Measurements from ENCODE around the gene HEYL.

HEYL gene

DNA sequence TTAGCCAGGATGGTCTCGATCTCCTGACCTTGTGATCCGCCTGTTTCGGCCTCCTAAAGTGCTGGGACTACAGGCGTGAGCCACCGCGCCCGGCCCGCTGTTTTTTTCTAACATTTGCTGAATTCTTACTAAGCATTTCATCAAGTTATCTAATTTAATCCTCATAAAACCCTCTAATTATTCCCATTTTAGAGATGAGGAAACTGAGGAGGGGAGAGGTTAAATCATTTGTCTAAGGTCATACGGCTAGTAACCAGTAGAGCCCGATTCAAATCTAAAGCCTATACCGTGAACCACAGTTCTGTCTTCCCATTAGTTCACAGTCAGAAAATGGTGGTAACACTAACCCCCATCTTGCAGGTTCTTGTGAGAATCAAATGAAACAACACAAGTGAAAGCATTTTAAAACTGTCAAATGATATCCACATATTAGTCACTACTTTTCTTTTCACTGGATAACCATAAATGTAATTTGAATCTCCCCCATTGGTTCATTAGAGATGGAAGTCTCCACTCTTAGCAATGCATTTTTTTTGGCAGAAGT is 10.6 kb downstream of the HEYL start:
- H3K4me1 ChIP-seq (ENCODE audit: low read depth, poor library complexity, severe bottlenecking): no peaks in the 10 kb centered on the region
- no peak overlapping the region for H3K4me3 ChIP-seq (IDR thresholded peaks at IDR 0.05; ENCODE audit: insufficient read depth, low read depth, low read length)
- no peaks in the 10 kb centered on the region for H3K79me2 ChIP-seq (ENCODE audit: insufficient read depth, low read depth)
- H3K4me2 ChIP-seq: no peak overlapping the region
- no peak overlapping the region for H2AFZ ChIP-seq (ENCODE audit: low read depth)
- H3K9ac ChIP-seq: no peak overlapping the region
- H3K27me3 ChIP-seq (ENCODE audit: insufficient read depth, low read depth): no peaks in the 10 kb centered on the region
- H3K36me3 ChIP-seq (ENCODE audit: insufficient read depth): no peaks in the 10 kb centered on the region
- TF ChIP-seq, protein P1, sequence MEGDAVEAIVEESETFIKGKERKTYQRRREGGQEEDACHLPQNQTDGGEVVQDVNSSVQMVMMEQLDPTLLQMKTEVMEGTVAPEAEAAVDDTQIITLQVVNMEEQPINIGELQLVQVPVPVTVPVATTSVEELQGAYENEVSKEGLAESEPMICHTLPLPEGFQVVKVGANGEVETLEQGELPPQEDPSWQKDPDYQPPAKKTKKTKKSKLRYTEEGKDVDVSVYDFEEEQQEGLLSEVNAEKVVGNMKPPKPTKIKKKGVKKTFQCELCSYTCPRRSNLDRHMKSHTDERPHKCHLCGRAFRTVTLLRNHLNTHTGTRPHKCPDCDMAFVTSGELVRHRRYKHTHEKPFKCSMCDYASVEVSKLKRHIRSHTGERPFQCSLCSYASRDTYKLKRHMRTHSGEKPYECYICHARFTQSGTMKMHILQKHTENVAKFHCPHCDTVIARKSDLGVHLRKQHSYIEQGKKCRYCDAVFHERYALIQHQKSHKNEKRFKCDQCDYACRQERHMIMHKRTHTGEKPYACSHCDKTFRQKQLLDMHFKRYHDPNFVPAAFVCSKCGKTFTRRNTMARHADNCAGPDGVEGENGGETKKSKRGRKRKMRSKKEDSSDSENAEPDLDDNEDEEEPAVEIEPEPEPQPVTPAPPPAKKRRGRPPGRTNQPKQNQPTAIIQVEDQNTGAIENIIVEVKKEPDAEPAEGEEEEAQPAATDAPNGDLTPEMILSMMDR (conservative IDR thresholded peaks at IDR 0.05; ENCODE audit: low read depth, low read length): no peak
- H4K20me1 ChIP-seq (ENCODE audit: insufficient read depth): no peaks in the 10 kb centered on the region
- H3K27ac ChIP-seq: no peak overlapping the region

DNA sequence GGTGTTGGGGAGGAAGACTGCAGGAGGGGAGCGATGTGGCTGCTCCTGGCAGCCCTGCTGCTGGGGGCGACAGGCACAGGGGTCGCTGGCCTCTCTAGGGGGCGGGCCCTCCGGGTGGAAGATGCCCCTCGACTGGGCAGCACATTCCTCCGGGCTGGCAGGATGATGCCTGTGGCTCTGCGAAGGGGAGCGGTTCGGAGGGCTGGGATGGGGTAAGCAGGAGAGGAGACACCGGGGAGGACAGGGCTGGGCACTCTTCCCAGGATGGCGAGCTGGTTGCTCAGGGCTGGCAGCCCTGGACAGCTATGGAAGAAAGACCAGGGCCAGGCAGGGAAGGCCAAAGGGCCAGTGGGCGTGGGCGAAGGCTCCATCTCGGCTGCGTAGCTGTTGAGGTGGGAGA is 12.8 kb downstream of the HEYL start:
- Histone ChIP-seq H3K79me2 (ENCODE audit: insufficient read depth, low read depth) (no peaks in the 10 kb centered on the region), H3K4me1 (ENCODE audit: low read depth, poor library complexity, severe bottlenecking) (no peaks in the 10 kb centered on the region), H3K27me3 (ENCODE audit: insufficient read depth, low read depth) (no peaks in the 10 kb centered on the region), H3K4me3 (IDR thresholded peaks at IDR 0.05; ENCODE audit: insufficient read depth, low read depth, low read length) (no peak overlapping the region), H3K27ac (no peak overlapping the region), H3K4me2 (no peak overlapping the region), H2AFZ (ENCODE audit: low read depth) (no peak overlapping the region), H3K9ac (no peak overlapping the region), H3K36me3 (ENCODE audit: insufficient read depth) (no peaks in the 10 kb centered on the region), H4K20me1 (ENCODE audit: insufficient read depth) (no peaks in the 10 kb centered on the region)
- TF ChIP-seq, protein P1 (conservative IDR thresholded peaks at IDR 0.05; ENCODE audit: low read depth, low read length): no peak

DNA sequence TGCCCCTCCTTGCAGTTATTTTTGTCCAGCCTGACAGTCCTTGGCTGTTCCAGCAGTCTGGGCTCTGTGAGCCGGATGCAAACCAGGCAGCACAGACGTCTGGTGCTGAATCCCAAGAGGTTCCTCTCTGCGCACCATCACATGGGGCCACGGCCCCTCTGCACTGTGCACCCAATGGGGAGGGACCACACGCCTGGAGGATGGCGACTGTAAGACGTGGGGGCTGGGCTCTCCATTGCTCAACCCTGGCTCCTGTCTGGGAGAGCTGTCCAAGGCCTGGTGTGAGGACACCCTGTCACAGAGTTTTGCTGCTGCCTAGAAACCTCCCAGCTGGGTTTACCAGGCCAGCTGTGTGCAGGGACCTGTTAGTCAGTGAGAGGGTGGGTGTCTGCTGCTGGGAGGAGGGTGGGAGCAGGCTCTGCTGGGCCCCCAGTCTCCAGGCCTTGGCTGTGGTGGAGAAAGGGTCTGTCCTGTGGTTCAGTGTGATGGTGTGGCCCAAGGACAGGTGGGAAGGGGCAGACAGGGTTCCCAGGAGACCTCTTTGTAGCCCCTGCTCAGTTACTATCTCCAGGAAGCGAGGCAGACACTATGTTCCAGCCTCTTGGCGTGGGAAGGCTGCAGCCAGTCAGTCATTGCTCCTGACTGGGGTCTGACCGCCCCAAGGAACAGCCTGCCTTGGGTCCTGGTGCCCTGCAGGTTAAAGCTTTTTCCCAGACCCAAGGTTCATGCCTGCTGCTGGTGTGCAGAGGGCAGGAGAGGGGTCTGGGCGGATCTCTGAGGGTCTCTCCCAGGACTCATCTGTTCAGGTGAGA is 13.8 kb downstream of the HEYL start:
- Histone ChIP-seq H2AFZ (ENCODE audit: low read depth) (no peak overlapping the region), H3K4me3 (IDR thresholded peaks at IDR 0.05; ENCODE audit: insufficient read depth, low read depth, low read length) (no peak overlapping the region), H3K9ac (no peak overlapping the region), H3K36me3 (ENCODE audit: insufficient read depth) (no peaks in the 10 kb centered on the region), H3K79me2 (ENCODE audit: insufficient read depth, low read depth) (no peaks in the 10 kb centered on the region), H4K20me1 (ENCODE audit: insufficient read depth) (no peaks in the 10 kb centered on the region), H3K27ac (no peak overlapping the region), H3K27me3 (ENCODE audit: insufficient read depth, low read depth) (no peaks in the 10 kb centered on the region), H3K4me1 (ENCODE audit: low read depth, poor library complexity, severe bottlenecking) (no peaks in the 10 kb centered on the region), H3K4me2 (no peak overlapping the region)
- TF ChIP-seq, protein P1 (conservative IDR thresholded peaks at IDR 0.05; ENCODE audit: low read depth, low read length): no peak

DNA sequence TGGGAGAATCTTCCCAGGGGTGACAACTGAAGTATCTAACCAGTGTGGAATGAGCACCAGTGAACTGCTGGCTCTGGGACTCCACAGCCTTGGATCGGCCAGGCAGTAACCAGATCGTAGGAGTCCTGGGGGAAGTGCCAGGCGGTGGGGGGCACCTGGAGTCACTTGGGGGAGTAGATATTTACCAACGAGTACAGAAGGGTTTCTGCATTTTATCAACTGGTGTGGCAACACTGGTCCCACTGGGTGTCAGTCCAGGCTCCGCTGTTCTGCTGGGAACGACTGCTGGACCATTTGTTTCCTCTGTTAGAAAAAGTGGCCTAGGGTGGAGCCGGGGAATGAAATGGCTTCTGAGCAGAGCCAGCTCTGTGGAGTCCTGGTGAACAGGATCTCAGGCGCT is 14.4 kb downstream of the HEYL start:
- Histone ChIP-seq H2AFZ (ENCODE audit: low read depth) (no peak overlapping the region), H3K4me3 (IDR thresholded peaks at IDR 0.05; ENCODE audit: insufficient read depth, low read depth, low read length) (no peak overlapping the region), H3K79me2 (ENCODE audit: insufficient read depth, low read depth) (no peaks in the 10 kb centered on the region), H3K36me3 (ENCODE audit: insufficient read depth) (no peaks in the 10 kb centered on the region), H4K20me1 (ENCODE audit: insufficient read depth) (no peaks in the 10 kb centered on the region), H3K27me3 (ENCODE audit: insufficient read depth, low read depth) (no peaks in the 10 kb centered on the region), H3K9ac (no peak overlapping the region), H3K4me1 (ENCODE audit: low read depth, poor library complexity, severe bottlenecking) (no peaks in the 10 kb centered on the region), H3K4me2 (no peak overlapping the region), H3K27ac (no peak overlapping the region)
- TF ChIP-seq, protein P1 (conservative IDR thresholded peaks at IDR 0.05; ENCODE audit: low read depth, low read length): no peak
